ENCODE data around the gene SRSF10. TPM values are rescaled to one million over a fixed set of nuclear protein-coding genes. Genes with fewer than 3 reads are reported as not detected.

SRSF10 gene
- total RNA-seq, 1 donor from 2014 or later: 92.4 TPM

DNA sequence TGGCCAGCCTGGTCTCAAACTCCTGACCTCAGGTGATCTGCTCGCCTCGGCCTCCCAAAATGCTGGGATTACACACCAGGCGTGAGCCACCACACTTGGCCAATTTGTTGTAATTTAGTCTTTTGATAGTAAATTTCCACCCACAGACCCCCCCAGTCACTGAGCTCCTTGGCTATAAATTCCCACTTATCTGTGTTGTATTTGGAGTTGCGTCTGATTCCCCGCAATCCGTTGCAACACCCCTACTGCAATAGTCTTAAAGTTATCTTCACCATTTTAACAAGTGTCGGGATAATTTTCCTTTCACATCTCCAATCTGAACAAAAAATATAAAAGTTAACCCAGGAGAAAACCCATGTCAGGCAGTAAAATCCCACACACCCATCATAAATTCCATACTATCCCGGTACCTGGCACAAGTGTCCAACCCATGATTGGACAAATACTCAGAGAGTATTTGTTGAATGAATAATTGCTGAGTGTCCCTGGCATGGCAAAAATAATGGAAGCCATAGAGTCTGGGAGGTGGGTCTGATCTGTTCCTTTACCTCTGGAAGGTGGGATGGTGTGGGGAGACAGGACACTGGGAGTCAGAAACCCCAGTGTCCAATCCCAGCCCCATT, 57.7 kb downstream of the SRSF10 start:
- no peak overlapping the region for H3K4me2 ChIP-seq (ENCODE audit: low read length)
- H3K27ac ChIP-seq (ENCODE audit: low read depth, low read length): no peak overlapping the region
- no peaks in the 10 kb centered on the region for H4K20me1 ChIP-seq (ENCODE audit: insufficient read depth, low read length)
- peaks cover 3% of the 10 kb centered on the region for H3K27me3 ChIP-seq (ENCODE audit: insufficient read depth, low read length)
- no peak overlapping the region for H3K9ac ChIP-seq (ENCODE audit: low read length)
- DNase-seq (ENCODE audit: low read depth) (no peak), FAIRE-seq (no peak)
- no peak overlapping the region for H3K27ac Mint-ChIP-seq (ENCODE audit: unreplicated experiment)
- H3K4me3 ChIP-seq (ENCODE audit: insufficient read depth, low read depth, low read length): no peak overlapping the region
- peaks cover 3% of the 10 kb centered on the region for H3K9me3 Mint-ChIP-seq (ENCODE audit: unreplicated experiment)
- H2AFZ ChIP-seq (ENCODE audit: low read depth, low read length): no peak overlapping the region
- H3K36me3 ChIP-seq (ENCODE audit: insufficient read depth, low read length): no peaks in the 10 kb centered on the region
- no peaks in the 10 kb centered on the region for H3K4me1 Mint-ChIP-seq (ENCODE audit: low read depth, unreplicated experiment)
- no peaks in the 10 kb centered on the region for H3K36me3 Mint-ChIP-seq (ENCODE audit: low read depth, unreplicated experiment)
- TF ChIP-seq, protein P1, sequence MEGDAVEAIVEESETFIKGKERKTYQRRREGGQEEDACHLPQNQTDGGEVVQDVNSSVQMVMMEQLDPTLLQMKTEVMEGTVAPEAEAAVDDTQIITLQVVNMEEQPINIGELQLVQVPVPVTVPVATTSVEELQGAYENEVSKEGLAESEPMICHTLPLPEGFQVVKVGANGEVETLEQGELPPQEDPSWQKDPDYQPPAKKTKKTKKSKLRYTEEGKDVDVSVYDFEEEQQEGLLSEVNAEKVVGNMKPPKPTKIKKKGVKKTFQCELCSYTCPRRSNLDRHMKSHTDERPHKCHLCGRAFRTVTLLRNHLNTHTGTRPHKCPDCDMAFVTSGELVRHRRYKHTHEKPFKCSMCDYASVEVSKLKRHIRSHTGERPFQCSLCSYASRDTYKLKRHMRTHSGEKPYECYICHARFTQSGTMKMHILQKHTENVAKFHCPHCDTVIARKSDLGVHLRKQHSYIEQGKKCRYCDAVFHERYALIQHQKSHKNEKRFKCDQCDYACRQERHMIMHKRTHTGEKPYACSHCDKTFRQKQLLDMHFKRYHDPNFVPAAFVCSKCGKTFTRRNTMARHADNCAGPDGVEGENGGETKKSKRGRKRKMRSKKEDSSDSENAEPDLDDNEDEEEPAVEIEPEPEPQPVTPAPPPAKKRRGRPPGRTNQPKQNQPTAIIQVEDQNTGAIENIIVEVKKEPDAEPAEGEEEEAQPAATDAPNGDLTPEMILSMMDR (IDR thresholded peaks at IDR 0.05; ENCODE audit: insufficient read depth, low read depth, low read length): no peak
- TF ChIP-seq EZH2 (IDR thresholded peaks at IDR 0.05; ENCODE audit: insufficient read depth, low read length): no peak
- no peaks in the 10 kb centered on the region for H3K9me3 ChIP-seq (ENCODE audit: insufficient read depth, low read depth, low read length)
- no peaks in the 10 kb centered on the region for H3K4me1 ChIP-seq (ENCODE audit: insufficient read depth, low read length)
- no peaks in the 10 kb centered on the region for H3K79me2 ChIP-seq (ENCODE audit: insufficient read depth, low read length)
- peaks cover 2% of the 10 kb centered on the region for H3K27me3 Mint-ChIP-seq (ENCODE audit: low read depth, unreplicated experiment)
- H3K4me3 Mint-ChIP-seq (ENCODE audit: unreplicated experiment): no peak overlapping the region

DNA sequence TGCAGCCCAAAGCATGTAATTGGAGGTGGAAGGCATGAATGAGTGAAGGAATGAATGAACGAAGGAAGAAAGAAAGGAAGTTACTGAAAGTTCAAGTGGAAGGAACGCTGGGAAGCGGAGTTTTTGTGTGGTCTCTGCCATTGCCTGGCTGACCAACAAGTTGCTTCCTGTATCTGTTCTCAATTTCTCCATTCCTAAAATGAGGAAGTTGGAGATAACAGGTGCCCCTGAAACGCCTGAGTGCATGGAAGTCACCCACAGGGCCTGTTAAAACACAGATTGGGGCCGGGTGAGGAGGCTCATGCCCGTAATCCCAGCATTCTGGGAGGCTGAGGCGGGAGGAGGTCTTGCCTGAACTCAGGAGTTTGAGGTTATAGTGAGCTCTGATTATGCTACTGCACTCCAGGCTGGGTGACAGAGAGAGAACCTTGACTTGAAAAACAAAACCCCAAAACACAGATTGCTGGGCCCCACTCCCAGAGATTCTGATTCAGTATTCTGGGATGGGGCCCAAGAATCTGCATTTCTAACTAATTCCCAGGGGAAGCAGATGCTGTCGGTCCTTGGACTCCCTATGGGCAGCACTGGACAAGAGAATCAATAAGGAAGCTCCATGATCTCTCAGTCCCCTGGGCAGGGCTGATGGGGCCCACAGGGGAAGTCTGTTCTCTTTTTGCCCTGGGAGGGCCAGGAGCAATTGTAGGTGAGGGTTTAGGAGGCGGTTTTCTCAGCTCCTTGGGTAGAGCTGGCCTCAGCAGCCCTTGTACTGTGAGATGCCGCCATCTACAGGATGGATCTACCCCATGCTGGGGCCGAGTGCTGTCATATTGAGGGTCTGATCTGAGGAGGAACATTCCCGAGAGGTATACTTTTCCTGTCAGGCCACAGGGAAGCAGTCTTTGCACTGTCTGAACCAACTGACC, 63.7 kb downstream of the SRSF10 start:
- peak; percentile 38 for DNase-seq (ENCODE audit: low read depth)
- no peaks in the 10 kb centered on the region for H4K20me1 ChIP-seq (ENCODE audit: insufficient read depth, low read length)
- H3K27ac ChIP-seq (ENCODE audit: low read depth, low read length): no peak overlapping the region
- no peaks in the 10 kb centered on the region for H3K4me1 Mint-ChIP-seq (ENCODE audit: low read depth, unreplicated experiment)
- no peak overlapping the region for H3K9ac ChIP-seq (ENCODE audit: low read length)
- H3K9me3 ChIP-seq (ENCODE audit: insufficient read depth, low read depth, low read length): no peaks in the 10 kb centered on the region
- peaks cover 7% of the 10 kb centered on the region for H3K27me3 Mint-ChIP-seq (ENCODE audit: low read depth, unreplicated experiment)
- no peak overlapping the region for H3K4me3 ChIP-seq (ENCODE audit: insufficient read depth, low read depth, low read length)
- no peaks in the 10 kb centered on the region for H3K9me3 Mint-ChIP-seq (ENCODE audit: unreplicated experiment)
- no peaks in the 10 kb centered on the region for H3K27me3 ChIP-seq (ENCODE audit: insufficient read depth, low read length)
- H3K79me2 ChIP-seq (ENCODE audit: insufficient read depth, low read length): no peaks in the 10 kb centered on the region
- no peaks in the 10 kb centered on the region for H3K36me3 Mint-ChIP-seq (ENCODE audit: low read depth, unreplicated experiment)
- H3K4me1 ChIP-seq (ENCODE audit: insufficient read depth, low read length): no peaks in the 10 kb centered on the region
- H3K27ac Mint-ChIP-seq (ENCODE audit: unreplicated experiment): no peak overlapping the region
- FAIRE-seq: no peak
- H3K4me2 ChIP-seq (ENCODE audit: low read length): no peak overlapping the region
- no peaks in the 10 kb centered on the region for H3K36me3 ChIP-seq (ENCODE audit: insufficient read depth, low read length)
- no peak overlapping the region for H3K4me3 Mint-ChIP-seq (ENCODE audit: unreplicated experiment)
- H2AFZ ChIP-seq (ENCODE audit: low read depth, low read length): peak overlapping the region; percentile 24
- TF ChIP-seq, protein P1 (IDR thresholded peaks at IDR 0.05; ENCODE audit: insufficient read depth, low read depth, low read length): peak; percentile 57
- no peak for TF ChIP-seq EZH2 (IDR thresholded peaks at IDR 0.05; ENCODE audit: insufficient read depth, low read length)
